Measurements from ENCODE around the gene SLC10A1. TPM values are rescaled to one million over a fixed set of nuclear protein-coding genes. Genes with fewer than 3 reads are reported as not detected.

Gene SLC10A1
- total RNA-seq, 1 experiment from 2014 or later = not detected

- no peak overlapping the region for H2AK5ac ChIP-seq (ENCODE audit: insufficient read length, low read length)
- H3K79me1 ChIP-seq (ENCODE audit: insufficient read depth, low read depth, low read length, poor library complexity, severe bottlenecking) = peaks cover 3% of the 10 kb centered on the region
- Mint-ChIP-seq H3K36me3 (ENCODE audit: insufficient read depth in 1 of 3, low read depth in 3 of 3) (peaks cover 64 to 95% (median 92%) of the 10 kb centered on the region in 3 experiments), H3K4me1 (peaks cover 6 to 12% of the 10 kb centered on the region in 2 experiments), H3K27me3 (ENCODE audit: low read depth) (no peaks in the 10 kb centered on the region), H3K4me3 (no peak overlapping the region; a peak in 1 of 5 replicates), H3K27ac (no peak overlapping the region), H3K9me3 (no peaks in the 10 kb centered on the region)
- no peaks in the 10 kb centered on the region for H3K27me3 ChIP-seq (ENCODE audit: insufficient read depth, low read length)
- WGBS (ENCODE audit: extremely low coverage, insufficient read length, low lambda C conversion rate) = no CpG with 5 or more reads among the region's 7 CpGs
- H3K79me2 ChIP-seq (ENCODE audit: insufficient read depth, low read length) = no peaks in the 10 kb centered on the region; the same call in none of the 2 replicates
- H3K14ac ChIP-seq (ENCODE audit: insufficient read depth, low read length) = no peak overlapping the region
- no peaks in the 10 kb centered on the region for H4K20me1 ChIP-seq (ENCODE audit: control insufficient read depth, insufficient read depth, insufficient read length)
- H3K23me2 ChIP-seq (ENCODE audit: insufficient read length, low read depth, low read length, poor library complexity, severe bottlenecking) = no peaks in the 10 kb centered on the region
- no peak overlapping the region for H3K27ac ChIP-seq (ENCODE audit: insufficient read length, low read depth, low read length)
- H2BK12ac ChIP-seq (ENCODE audit: insufficient read length, low read depth, low read length) = no peak overlapping the region
- H2BK5ac ChIP-seq (ENCODE audit: insufficient read length, low read length) = no peak overlapping the region
- no peak overlapping the region for H2BK20ac ChIP-seq (ENCODE audit: low read depth, low read length, poor library complexity, severe bottlenecking)
- no peak for TF ChIP-seq CTCF (conservative IDR thresholded peaks at IDR 0.05)
- no peak overlapping the region for H3K9ac ChIP-seq (ENCODE audit: extremely low read depth, insufficient read length, low read length)
- no peak overlapping the region for H3T11ph ChIP-seq (ENCODE audit: low read length)
- H3K4me2 ChIP-seq (ENCODE audit: insufficient read depth, insufficient read length, low read length) = no peak overlapping the region
- no peak overlapping the region for H2BK120ac ChIP-seq (ENCODE audit: low read depth, low read length, poor library complexity, severe bottlenecking)
- H3K4me1 ChIP-seq (ENCODE audit: insufficient read depth, low read length) = no peaks in the 10 kb centered on the region
- H4K91ac ChIP-seq (ENCODE audit: insufficient read length, low read depth, low read length) = no peak overlapping the region
- no peak overlapping the region for H3K23ac ChIP-seq (ENCODE audit: insufficient read length, low read depth, low read length)
- no peak overlapping the region for H2BK15ac ChIP-seq (ENCODE audit: low read depth, low read length)
- H3K18ac ChIP-seq (ENCODE audit: insufficient read length, low read depth, low read length) = no peak overlapping the region
- no peaks in the 10 kb centered on the region for H3K9me3 ChIP-seq (ENCODE audit: control insufficient read depth, low read depth, low read length)
- no peak overlapping the region for H3K56ac ChIP-seq (ENCODE audit: insufficient read length, low read depth, low read length)
- DNase-seq = no peak
- H4K8ac ChIP-seq (replicated peaks; ENCODE audit: insufficient read length, low read depth, low read length) = no peak overlapping the region
- no peak overlapping the region for H2AFZ ChIP-seq (ENCODE audit: low read length)
- no peak overlapping the region for H4K5ac ChIP-seq (ENCODE audit: insufficient read length, low read depth, low read length)
- H3K4ac ChIP-seq (ENCODE audit: low read depth, low read length) = no peak overlapping the region
Observed at GRCh38 chr14:69773571-69774276, 23.3 kb downstream of the SLC10A1 start.

All from H9 (cell line).